Uterus (tissue), 4 donors: ENCODE data around the gene PDE4D. TPM values are rescaled to one million over a fixed set of nuclear protein-coding genes. Genes with fewer than 3 reads are reported as not detected.

ENCODE experiments used
- DNase-seq, 2 donors: peaks; one replicate each; pipeline ENCODE4 v3.0.0-alpha.2; 2019 to 2020
- H3K27ac ChIP-seq, 2 donors: fragments of 200-600 bp; sonication (generic); 1 replicate in 1 of 2; 2 replicates in 1 of 2; pipeline ENCODE4 v1.5.1; 2016 to 2018
- H3K27me3 ChIP-seq, 2 donors: fragments of 200-600 bp; sonication (generic); one replicate each; pipeline ENCODE4 v1.5.1; 2018 to 2019; ENCODE audit warnings: control low read depth in 1 of 2
- H3K36me3 ChIP-seq, 2 donors: fragments of 200-600 bp; sonication (generic); one replicate each; pipeline ENCODE4 v1.5.1; 2019; ENCODE audit warnings: control low read depth in 1 of 2
- H3K4me1 ChIP-seq, 2 donors: fragments of 200-600 bp; sonication (generic); one replicate each; pipeline ENCODE4 v1.5.1; 2018 to 2019; ENCODE audit warnings: control low read depth in 1 of 2
- H3K4me3 ChIP-seq, 2 donors: fragments of 200-600 bp; sonication (generic); 1 replicate in 1 of 2; 2 replicates in 1 of 2; pipeline ENCODE4 v1.5.1; 2018 to 2019; ENCODE audit warnings: mild to moderate bottlenecking in 1 of 2
- H3K9me3 ChIP-seq, 2 donors: fragments of 200-600 bp; sonication (generic); one replicate each; pipeline ENCODE4 v1.5.1; 2019; ENCODE audit warnings: control low read depth in 1 of 2
- CTCF ChIP-seq, 4 experiments: fragments of 200-600 bp in 2 of 4; fragments of 450-650 bp in 2 of 4; sonication (generic) in 2 of 4; IDR thresholded peaks; one replicate each; pipeline ENCODE4 v1.5.1; 2016 to 2019; ENCODE audit warnings: antibody characterized with exemption in 4 of 4, mild to moderate bottlenecking in 2 of 4, moderate library complexity in 1 of 4
- POLR2A ChIP-seq, 2 donors: fragments of 450-650 bp; IDR thresholded peaks; one replicate each; pipeline ENCODE4 v1.6.1; 2016; ENCODE audit warnings: antibody characterized with exemption in 2 of 2, mild to moderate bottlenecking in 1 of 2, moderate library complexity in 1 of 2
- intact Hi-C: fragments of 100-400 bp; cut with DNase I; formaldehyde crosslinking; loops from one replicate; pipeline ENCODE4 v1.15.1; 2023; ENCODE audit warnings: low total_unique reads
- total RNA-seq, 4 donors: library from RNA; depleted of rRNA in 3 of 4; stranded (reverse); fragments of >200 nt in 3 of 4; gene quantifications; one replicate each; pipeline versions ENCODE4 v1.1.0 to v1.2.4, GENCODE V29; 2014 to 2023
- donor health status: DM: yes; HTN: yes; CAD: no.

The PDE4D gene
- total RNA-seq, 4 donors from 2014 or later, result 27.1 to 77.0 (median 45.8) TPM

GRCh38 chr5:59496524-59497134, 396.9 kb downstream of the PDE4D start:
- DNase-seq, result no peak
- Histone ChIP-seq H3K36me3 (no peaks in the 10 kb centered on the region), H3K4me1 (peaks cover 0 to 4% of the 10 kb centered on the region in 2 donors), H3K27ac (no peak overlapping the region), H3K27me3 (no peaks in the 10 kb centered on the region), H3K9me3 (no peaks in the 10 kb centered on the region), H3K4me3 (no peak overlapping the region)
- no peak for TF ChIP-seq POLR2A (IDR thresholded peaks at IDR 0.05)
- TF ChIP-seq CTCF (IDR thresholded peaks at IDR 0.05), result no peak
- intact Hi-C loops, result no loop called here

GRCh38 chr5:59491945-59492344, 401.6 kb downstream of the PDE4D start:
- Histone ChIP-seq H3K4me3 (no peak overlapping the region), H3K27ac (no peak overlapping the region)
- TF ChIP-seq CTCF (IDR thresholded peaks at IDR 0.05) (no peak), POLR2A (IDR thresholded peaks at IDR 0.05) (no peak)

GRCh38 chr5:59489551-59489950, 404.0 kb downstream of the PDE4D start:
- TF ChIP-seq POLR2A (IDR thresholded peaks at IDR 0.05) (no peak), CTCF (IDR thresholded peaks at IDR 0.05) (no peak)
- Histone ChIP-seq H3K27me3 (no peaks in the 10 kb centered on the region), H3K36me3 (no peaks in the 10 kb centered on the region), H3K4me3 (no peak overlapping the region), H3K4me1 (no peaks in the 10 kb centered on the region), H3K9me3 (no peaks in the 10 kb centered on the region), H3K27ac (no peak overlapping the region)
- no peak for DNase-seq
- intact Hi-C loops, result no loop called here

More at GRCh38 chr5:59491945-59492344, 401.6 kb downstream of the PDE4D start:
- Histone ChIP-seq H3K4me1 (no peaks in the 10 kb centered on the region), H3K36me3 (no peaks in the 10 kb centered on the region), H3K9me3 (no peaks in the 10 kb centered on the region), H3K27me3 (no peaks in the 10 kb centered on the region)
- DNase-seq, result no peak
- intact Hi-C loops, result no loop called here

GRCh38 chr5:59487772-59488729, 405.5 kb downstream of the PDE4D start:
- no peak overlapping the region for H3K4me3 ChIP-seq
- H3K9me3 ChIP-seq, result no peaks in the 10 kb centered on the region
- H3K27ac ChIP-seq, result no peak overlapping the region
- no peak for TF ChIP-seq POLR2A (IDR thresholded peaks at IDR 0.05)
- no peak for TF ChIP-seq CTCF (IDR thresholded peaks at IDR 0.05)
- no peaks in the 10 kb centered on the region for H3K27me3 ChIP-seq
- no peaks in the 10 kb centered on the region for H3K36me3 ChIP-seq
- no peaks in the 10 kb centered on the region for H3K4me1 ChIP-seq
- intact Hi-C loops, result no loop called here
- DNase-seq, result no peak
